MCF 10A (cell line): ENCODE data around the gene MSLN. TPM values are rescaled to one million over a fixed set of nuclear protein-coding genes. Genes with fewer than 3 reads are reported as not detected.

Experiments used
- BruUV-seq: library from RNA; stranded (reverse); fragments of 400-500 nt; replicated peaks from 2 replicates; lab custom pipeline; 2021; lab: Mats Ljungman, UMichigan
- CTCF ChIA-PET: fragments of 300-600 bp; sonication (Branson Sonifier 250); formaldehyde crosslinking; extraction: SDS; loops from one replicate; lab custom pipeline; 2021; ENCODE audit warnings: antibody characterized with exemption, inconsistent platforms; lab: Yijun Ruan, JAX
- POLR2A ChIA-PET: fragments of 300-600, 350-650 bp; sonication (Branson Sonifier 250); formaldehyde crosslinking; extraction: SDS; loops from one replicate; lab custom pipeline; 2020; ENCODE audit warnings: antibody characterized with exemption, inconsistent platforms; lab: Yijun Ruan, JAX
- DNase-seq: peaks from one replicate; pipeline ENCODE4 v3.0.0-alpha.2; 2018; ENCODE audit not compliant: unreplicated experiment
- H3K27ac Mint-ChIP-seq: one replicate; pipeline ENCODE4 v1.8.0; 2022; ENCODE audit warnings: mild to moderate bottlenecking, low read depth, mixed read lengths; ENCODE audit not compliant: unreplicated experiment
- H3K27me3 Mint-ChIP-seq: one replicate; pipeline ENCODE4 v1.8.0; 2022; ENCODE audit warnings: mixed read lengths; ENCODE audit not compliant: insufficient read depth, unreplicated experiment
- H3K36me3 Mint-ChIP-seq: one replicate; pipeline ENCODE4 v1.8.0; 2022; ENCODE audit warnings: mild to moderate bottlenecking, moderate library complexity, mixed read lengths; ENCODE audit not compliant: insufficient read depth, unreplicated experiment
- H3K4me1 Mint-ChIP-seq: one replicate; pipeline ENCODE4 v1.8.0; 2022; ENCODE audit warnings: mixed read lengths; ENCODE audit not compliant: insufficient read depth, unreplicated experiment
- H3K4me3 Mint-ChIP-seq: one replicate; pipeline ENCODE4 v1.8.0; 2022; ENCODE audit warnings: mild to moderate bottlenecking, moderate library complexity, mixed read lengths; ENCODE audit not compliant: unreplicated experiment
- H3K9me3 Mint-ChIP-seq: one replicate; pipeline ENCODE4 v1.8.0; 2022; ENCODE audit warnings: mixed read lengths; ENCODE audit not compliant: unreplicated experiment
- intact Hi-C: fragments of 100-400 bp; cut with micrococcal nuclease; formaldehyde crosslinking; loops from 2 replicates; pipeline ENCODE4 v1.14.1; 2022
- total RNA-seq: library from RNA; stranded (reverse); gene quantifications from 2 replicates; pipeline ENCODE4 v1.2.3, GENCODE V29; 2022
- TF ChIP-seq, protein P1 (sequence below): fragments of 200-600 bp; IDR thresholded peaks from one replicate; pipeline ENCODE4 v1.8.0; 2022; ENCODE audit warnings: antibody characterized with exemption, mild to moderate bottlenecking; ENCODE audit not compliant: unreplicated experiment

The MSLN gene
- total RNA-seq, 1 experiment from 2014 or later, result 25.2 TPM

DNA sequence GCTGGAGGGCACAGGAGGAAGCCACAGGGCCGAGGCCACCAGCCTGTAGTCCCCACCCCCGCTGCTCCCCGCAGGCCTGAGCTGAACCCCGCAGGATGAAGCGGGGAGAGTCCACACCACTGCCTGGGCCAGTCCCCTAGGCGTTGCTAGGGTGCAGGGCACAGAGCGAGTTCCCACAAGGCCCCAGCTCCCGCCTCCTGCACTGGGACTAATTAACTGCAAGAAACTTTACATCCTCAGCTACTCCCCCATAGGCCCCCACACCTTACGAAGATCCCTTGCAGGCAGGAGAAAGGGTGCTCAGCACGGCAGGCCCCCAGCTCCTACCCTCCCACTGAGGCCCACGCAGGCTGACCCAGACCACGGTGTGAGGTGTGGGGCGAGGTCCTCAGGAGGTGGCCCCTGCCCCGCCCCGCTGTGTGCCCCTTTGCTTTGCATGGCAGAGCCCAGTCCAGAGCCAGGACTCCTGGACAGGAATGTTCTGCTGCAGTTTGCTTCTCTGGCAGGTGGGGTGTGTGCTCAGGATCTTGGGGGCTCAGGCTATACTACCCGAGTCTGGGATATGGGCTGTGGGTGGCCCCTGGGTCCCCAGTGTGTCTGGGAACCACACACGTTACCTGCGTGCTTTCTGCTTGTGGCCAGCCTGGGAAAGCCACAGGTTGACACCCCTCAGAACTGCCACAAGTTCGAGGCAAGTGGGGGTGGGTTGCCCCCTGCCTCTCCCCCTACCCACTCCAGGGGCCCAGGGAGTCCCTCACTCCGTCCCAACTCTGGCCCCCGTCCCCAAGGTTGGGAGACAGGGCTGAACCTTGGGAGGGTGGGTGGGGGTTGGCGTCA lies 38.8 kb downstream of the MSLN start:
- DNase-seq, result no peak
- no peaks in the 10 kb centered on the region for H3K27me3 Mint-ChIP-seq
- H3K9me3 Mint-ChIP-seq, result no peaks in the 10 kb centered on the region
- H3K27ac Mint-ChIP-seq, result no peak overlapping the region
- TF ChIP-seq, protein P1, sequence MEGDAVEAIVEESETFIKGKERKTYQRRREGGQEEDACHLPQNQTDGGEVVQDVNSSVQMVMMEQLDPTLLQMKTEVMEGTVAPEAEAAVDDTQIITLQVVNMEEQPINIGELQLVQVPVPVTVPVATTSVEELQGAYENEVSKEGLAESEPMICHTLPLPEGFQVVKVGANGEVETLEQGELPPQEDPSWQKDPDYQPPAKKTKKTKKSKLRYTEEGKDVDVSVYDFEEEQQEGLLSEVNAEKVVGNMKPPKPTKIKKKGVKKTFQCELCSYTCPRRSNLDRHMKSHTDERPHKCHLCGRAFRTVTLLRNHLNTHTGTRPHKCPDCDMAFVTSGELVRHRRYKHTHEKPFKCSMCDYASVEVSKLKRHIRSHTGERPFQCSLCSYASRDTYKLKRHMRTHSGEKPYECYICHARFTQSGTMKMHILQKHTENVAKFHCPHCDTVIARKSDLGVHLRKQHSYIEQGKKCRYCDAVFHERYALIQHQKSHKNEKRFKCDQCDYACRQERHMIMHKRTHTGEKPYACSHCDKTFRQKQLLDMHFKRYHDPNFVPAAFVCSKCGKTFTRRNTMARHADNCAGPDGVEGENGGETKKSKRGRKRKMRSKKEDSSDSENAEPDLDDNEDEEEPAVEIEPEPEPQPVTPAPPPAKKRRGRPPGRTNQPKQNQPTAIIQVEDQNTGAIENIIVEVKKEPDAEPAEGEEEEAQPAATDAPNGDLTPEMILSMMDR, result no peak
- H3K36me3 Mint-ChIP-seq, result no peaks in the 10 kb centered on the region
- POLR2A ChIA-PET, result no interaction called here
- intact Hi-C loops, result no loop called here
- no peak overlapping the region for H3K4me3 Mint-ChIP-seq
- peaks cover 5% of the 10 kb centered on the region for H3K4me1 Mint-ChIP-seq
- CTCF ChIA-PET, result no interaction called here
- BruUV-seq, result no TSS peak

DNA sequence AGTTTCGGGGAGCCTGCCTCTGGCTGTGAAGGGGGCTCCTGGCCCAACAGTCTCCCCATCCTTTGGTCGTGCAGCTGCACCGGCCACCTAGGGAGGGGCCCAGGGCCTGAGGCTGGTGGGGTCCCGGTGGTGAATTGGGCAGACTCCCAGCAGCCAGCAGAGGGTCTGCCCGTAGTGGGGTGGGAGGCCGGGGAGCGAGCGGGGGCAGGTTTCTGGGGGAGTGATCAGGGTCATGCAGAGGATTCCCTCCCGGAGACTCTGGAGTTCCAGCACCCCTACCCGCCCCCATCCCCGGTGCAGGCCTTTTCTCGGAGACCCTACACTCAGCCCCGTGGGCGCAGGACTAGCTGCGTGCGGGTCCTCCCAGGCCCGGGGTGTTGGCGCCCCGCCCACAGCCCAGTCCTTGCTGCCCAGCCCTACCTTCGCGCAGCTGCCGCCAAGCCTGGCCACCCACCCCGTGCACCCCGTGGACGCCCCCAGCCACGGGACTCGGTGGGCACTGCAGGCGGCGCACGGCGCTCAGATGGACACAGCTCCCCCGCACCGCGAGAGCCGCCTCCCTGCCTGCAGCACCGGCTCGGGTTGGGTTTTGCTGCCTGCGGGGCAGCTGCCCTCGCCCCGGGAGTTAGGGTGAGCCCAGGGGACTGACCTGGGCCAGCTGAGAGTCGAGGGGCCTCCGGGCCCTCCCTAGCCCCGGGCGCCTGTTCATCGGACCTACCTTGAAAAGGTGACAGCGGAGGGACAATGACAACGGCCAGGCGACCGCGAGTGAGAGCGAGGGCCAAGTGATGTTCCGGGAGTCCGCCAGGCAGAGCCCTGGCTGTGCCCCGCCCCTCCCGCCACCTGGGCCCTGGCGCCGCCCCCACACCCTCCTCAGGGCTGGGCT lies 39.7 kb downstream of the MSLN start, which contains the start of gene GNG13:
Gene GNG13, minus strand, starts transcription at position 787 of the 886 bp plus-strand sequence. CDS start 1,657 bp downstream, outside the sequence.
- DNase-seq, result no peak
- no peak within 1 kb of the TSS for H3K4me3 Mint-ChIP-seq
- TF ChIP-seq, protein P1, result no peak
- no TSS peak for BruUV-seq
- CTCF ChIA-PET, result no interaction called here
- H3K4me1 Mint-ChIP-seq, result peaks cover 5% of the 10 kb centered on the region
- no peaks in the 10 kb centered on the region for H3K27me3 Mint-ChIP-seq
- H3K27ac Mint-ChIP-seq, result no peak within 1 kb of the TSS
- intact Hi-C loops, result no loop called here
- H3K36me3 Mint-ChIP-seq, result no peaks in the 10 kb centered on the region
- POLR2A ChIA-PET, result no interaction called here
- H3K9me3 Mint-ChIP-seq, result no peaks in the 10 kb centered on the region

DNA sequence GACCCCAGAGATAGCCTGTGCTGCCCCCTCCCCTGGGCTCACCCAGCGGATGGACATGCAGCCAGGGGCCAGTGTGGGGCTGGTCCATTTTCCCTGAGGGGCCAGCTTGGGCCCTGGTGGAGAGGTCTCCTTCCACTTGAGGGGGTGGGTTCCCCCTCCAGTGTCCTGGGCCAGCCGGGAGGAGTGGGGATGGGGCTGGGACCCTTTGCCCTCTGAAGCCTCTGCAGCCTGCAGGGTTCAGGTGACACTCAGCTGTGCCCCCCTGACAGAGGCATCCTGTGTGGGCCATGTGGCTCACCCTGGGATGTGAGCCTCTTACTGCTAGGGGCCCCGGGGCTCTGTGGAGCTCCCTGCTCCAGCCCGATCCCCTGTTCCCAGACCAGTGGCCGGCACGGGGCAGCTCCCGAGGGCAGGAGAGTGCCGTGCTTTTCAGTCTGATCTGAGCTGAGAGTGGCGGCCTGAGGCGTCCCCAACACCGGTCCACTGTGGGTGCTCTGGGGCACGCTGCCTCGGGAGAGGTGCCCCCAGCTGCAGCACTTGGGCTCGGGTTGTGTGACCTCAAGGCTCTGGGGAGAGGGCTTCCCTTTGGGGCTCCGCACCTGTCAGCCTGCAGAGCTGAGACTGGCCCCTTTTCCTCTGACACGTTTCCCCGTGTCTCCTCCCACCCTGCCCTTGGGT lies 40.4 kb downstream of the MSLN start:
- Mint-ChIP-seq H3K4me1 (peaks cover under 1% of the 10 kb centered on the region), H3K36me3 (peaks cover under 1% of the 10 kb centered on the region), H3K27ac (no peak overlapping the region), H3K4me3 (no peak overlapping the region), H3K27me3 (no peaks in the 10 kb centered on the region), H3K9me3 (no peaks in the 10 kb centered on the region)
- no TSS peak for BruUV-seq
- ChIA-PET CTCF (interaction anchor here (0.6 kb wide), 1 partner anchor 16 kb away, joined by 3 read pairs; no protein-coding TSS in a partner anchor), POLR2A (interaction anchor here (1.0 kb wide), 1 partner anchor 18 kb away, joined by 3 read pairs; no protein-coding TSS in a partner anchor)
- DNase-seq, result no peak
- intact Hi-C loops, result no loop called here
- TF ChIP-seq, protein P1, result no peak
